A172 (cell line): Measurements from ENCODE around the gene TRIM67. TPM values are rescaled to one million over a fixed set of nuclear protein-coding genes. Genes with fewer than 3 reads are reported as not detected.

Experiments
- DNase-seq: peaks from one replicate; pipeline ENCODE4 v3.0.0-alpha.2; 2015; ENCODE audit warnings: low spot score
- total RNA-seq: library from RNA; depleted of rRNA; stranded (reverse); fragments of >200 nt; shearing (Covaris generic); gene quantifications from 2 replicates; pipeline ENCODE4 v1.2.3, GENCODE V29; 2014

TRIM67 gene
- total RNA-seq, 1 experiment from 2014 or later, result 0.05 TPM

GRCh38 chr1:231183639-231184590 lies 22.1 kb downstream of the TRIM67 start:
- DNase-seq, result no peak

GRCh38 chr1:231184891-231185290 lies 23.0 kb downstream of the TRIM67 start:
- no peak for DNase-seq

GRCh38 chr1:231185391-231185790 lies 23.5 kb downstream of the TRIM67 start:
- DNase-seq, result no peak

GRCh38 chr1:231186356-231187115 lies 24.7 kb downstream of the TRIM67 start:
- DNase-seq, result no peak

- no peak for DNase-seq
These were observed 25.7 kb downstream of the TRIM67 start for GRCh38 chr1:231187571-231187970.

- no peak for DNase-seq
These were observed 26.2 kb downstream of the TRIM67 start for GRCh38 chr1:231188072-231188471.

GRCh38 chr1:231188768-231189167 lies 26.9 kb downstream of the TRIM67 start:
- no peak for DNase-seq

- no peak for DNase-seq
These were observed 27.9 kb downstream of the TRIM67 start for GRCh38 chr1:231189683-231190270.

GRCh38 chr1:231190456-231190855 lies 28.6 kb downstream of the TRIM67 start:
- no peak for DNase-seq

- peak; percentile 28 for DNase-seq
These were observed 30.8 kb downstream of the TRIM67 start for GRCh38 chr1:231192620-231193163.

GRCh38 chr1:231193710-231194340 lies 32.0 kb downstream of the TRIM67 start:
- no peak for DNase-seq

- no peak for DNase-seq
These were observed 32.6 kb downstream of the TRIM67 start for GRCh38 chr1:231194476-231194842.

- DNase-seq, result peak; percentile 93
These were observed 33.1 kb downstream of the TRIM67 start for GRCh38 chr1:231194843-231195516.

- no peak for DNase-seq
These were observed 34.4 kb downstream of the TRIM67 start for GRCh38 chr1:231196307-231196706.

GRCh38 chr1:231196728-231197127 lies 34.9 kb downstream of the TRIM67 start:
- DNase-seq, result no peak

- no peak for DNase-seq
These were observed 38.0 kb downstream of the TRIM67 start for GRCh38 chr1:231199868-231200267.

GRCh38 chr1:231200388-231201031 lies 38.7 kb downstream of the TRIM67 start:
- peak; percentile 60 for DNase-seq

- DNase-seq, result no peak
These were observed 39.6 kb downstream of the TRIM67 start for GRCh38 chr1:231201375-231201978.

GRCh38 chr1:231201979-231202633 lies 40.2 kb downstream of the TRIM67 start:
- no peak for DNase-seq
